GM10248 (cell line): ENCODE measurements around the gene SHISA9.

Experiments used
- CTCF ChIA-PET: fragments of 300-600 bp; sonication (Branson Sonifier 250); formaldehyde crosslinking; extraction: SDS; loops from one replicate; lab custom pipeline; 2021; ENCODE audit warnings: antibody characterized with exemption; lab: Yijun Ruan, JAX
- POLR2A ChIA-PET: fragments of 350-650 bp; sonication (Branson Sonifier 250); formaldehyde crosslinking; extraction: SDS; loops from one replicate; lab custom pipeline; 2020; ENCODE audit warnings: antibody characterized with exemption; lab: Yijun Ruan, JAX
- DNase-seq: peaks from one replicate; pipeline ENCODE4 v3.0.0; 2012; ENCODE audit errors: extremely low spot score
- CTCF ChIP-seq: IDR thresholded peaks from 2 replicates; pipeline ENCODE4 v1.5.1; 2012; ENCODE audit warnings: mild to moderate bottlenecking, low read depth; ENCODE audit errors: extremely low read depth, missing control alignments, control extremely low read depth

Gene SHISA9

GRCh38 chr16:12976496-12976895, 75.1 kb downstream of the SHISA9 start:
- ChIA-PET POLR2A (no interaction called here), CTCF (no interaction called here)
- no peak for TF ChIP-seq CTCF
- DNase-seq, result no peak

- DNase-seq, result no peak
- ChIA-PET POLR2A (no interaction called here), CTCF (no interaction called here)
- TF ChIP-seq CTCF, result no peak
Measured at GRCh38 chr16:12976936-12977335, 75.5 kb downstream of the SHISA9 start.

- TF ChIP-seq CTCF, result no peak
Measured at GRCh38 chr16:12985516-12985915, 84.1 kb downstream of the SHISA9 start.

GRCh38 chr16:12988071-12988470, 86.7 kb downstream of the SHISA9 start:
- ChIA-PET CTCF (interaction anchor here (0.7 kb wide), 1 partner anchor 8 kb away, joined by 3 read pairs; no protein-coding TSS in a partner anchor), POLR2A (no interaction called here)
- DNase-seq, result no peak
- no peak for TF ChIP-seq CTCF

More at GRCh38 chr16:12985516-12985915, 84.1 kb downstream of the SHISA9 start:
- ChIA-PET CTCF (no interaction called here), POLR2A (no interaction called here)
- DNase-seq, result no peak

- ChIA-PET CTCF (no interaction called here), POLR2A (no interaction called here)
- no peak for TF ChIP-seq CTCF
- DNase-seq, result no peak
Measured at GRCh38 chr16:12992066-12992465, 90.7 kb downstream of the SHISA9 start.

GRCh38 chr16:12994402-12994801, 93.0 kb downstream of the SHISA9 start:
- no peak for DNase-seq
- ChIA-PET POLR2A (no interaction called here), CTCF (no interaction called here)
- TF ChIP-seq CTCF, result no peak
